SK-N-MC (cell line): ENCODE data around the gene GNAI2.

Source experiments
- EZH2 ChIP-seq: fragments of 200-600 bp; sonication (generic); IDR thresholded peaks from one replicate; pipeline ENCODE4 v1.6.1; 2017; ENCODE audit warnings: antibody characterized with exemption
- FOXP2 ChIP-seq: optimal IDR thresholded peaks from 2 replicates; pipeline ENCODE3; 2011; ENCODE audit warnings: mild to moderate bottlenecking, moderate library complexity; ENCODE audit not compliant: insufficient read depth; ENCODE audit errors: extremely low read length, control extremely low read depth
- POLR2AphosphoS5 ChIP-seq: IDR thresholded peaks from 2 replicates; pipeline ENCODE4 v1.6.1; 2012; ENCODE audit warnings: mild to moderate bottlenecking, low read depth, low read length, borderline replicate concordance

GRCh38 chr3:50194128-50194902 is 41.7 kb upstream of the GNAI2 start:
- TF ChIP-seq FOXP2: no peak
- no peak for TF ChIP-seq EZH2
- TF ChIP-seq POLR2AphosphoS5: no peak
